IMR-90 (cell line): Measurements from ENCODE around the gene GDF9. TPM values are rescaled to one million over a fixed set of nuclear protein-coding genes. Genes with fewer than 3 reads are reported as not detected.

ENCODE experiments used
- ATAC-seq: fragments of 200-7000 bp; cut with Tn5 transposase; 2 replicates; pipeline ENCODE4 v1.9.1; 2020; ENCODE audit warnings: low read depth, mild to moderate bottlenecking, moderate library complexity
- BruUV-seq: library from RNA; stranded (reverse); fragments of 400-500 nt; replicated peaks from 2 replicates; lab custom pipeline; 2021; lab: Mats Ljungman, UMichigan
- CTCF ChIA-PET: fragments of 300-600 bp; formaldehyde crosslinking; extraction: SDS; loops from one replicate; lab custom pipeline; 2021; ENCODE audit warnings: antibody characterized with exemption; lab: Yijun Ruan, JAX
- POLR2A ChIA-PET: fragments of 300-600 bp; sonication (Branson Sonifier 250); formaldehyde crosslinking; loops from one replicate; lab custom pipeline; 2022; ENCODE audit warnings: antibody characterized with exemption; ENCODE audit not compliant: unreplicated experiment; lab: Charles Lee
- DNase-seq: peaks from one replicate; pipeline ENCODE4 v3.0.0; 2013
- H2AFZ ChIP-seq: replicated peaks from 2 replicates; pipeline ENCODE3; 2013; ENCODE audit warnings: low read length, mild to moderate bottlenecking; ENCODE audit not compliant: poor library complexity
- H2AK5ac ChIP-seq: 2 replicates; pipeline ENCODE4 v1.6.1; 2013; ENCODE audit warnings: low read depth, low read length, inconsistent platforms
- H2AK9ac ChIP-seq: replicated peaks from 2 replicates; pipeline ENCODE3; 2013; ENCODE audit warnings: mild to moderate bottlenecking, low read depth, low read length, moderate library complexity; ENCODE audit not compliant: poor library complexity
- H2BK120ac ChIP-seq: 2 replicates; pipeline ENCODE4 v1.6.1; 2013; ENCODE audit warnings: low read depth, low read length, inconsistent platforms
- H2BK15ac ChIP-seq: 3 replicates; pipeline ENCODE4 v1.6.1; 2013; ENCODE audit warnings: low read depth, low read length, inconsistent platforms
- H2BK20ac ChIP-seq: 2 replicates; pipeline ENCODE4 v1.6.1; 2013; ENCODE audit warnings: low read depth, mild to moderate bottlenecking, inconsistent platforms, low read length, moderate library complexity
- H2BK5ac ChIP-seq: 2 replicates; pipeline ENCODE4 v1.6.1; 2013; ENCODE audit warnings: mild to moderate bottlenecking, low read depth, low read length, inconsistent platforms; ENCODE audit not compliant: poor library complexity, severe bottlenecking
- H3K14ac ChIP-seq: replicated peaks from 2 replicates; pipeline ENCODE4 v1.6.1; 2013; ENCODE audit warnings: low read depth, low read length, inconsistent platforms
- H3K18ac ChIP-seq: 2 replicates; pipeline ENCODE4 v1.6.1; 2013; ENCODE audit warnings: low read depth, low read length, control low read depth
- H3K23ac ChIP-seq: 2 replicates; pipeline ENCODE4 v1.6.1; 2013; ENCODE audit warnings: low read depth, low read length, inconsistent platforms
- H3K27ac ChIP-seq: 2 replicates; pipeline ENCODE4 v1.5.1; 2013; ENCODE audit warnings: mild to moderate bottlenecking, control low read depth, low read length; ENCODE audit not compliant: insufficient read depth
- H3K27me3 ChIP-seq: 2 replicates; pipeline ENCODE4 v1.6.1; 2013; ENCODE audit warnings: low read length; ENCODE audit not compliant: control insufficient read depth, insufficient read depth
- H3K36me3 ChIP-seq: 2 replicates; pipeline ENCODE4 v1.6.1; 2013; ENCODE audit warnings: low read length, mixed read lengths; ENCODE audit not compliant: control insufficient read depth, insufficient read depth
- H3K4ac ChIP-seq: 2 replicates; pipeline ENCODE4 v1.6.1; 2013; ENCODE audit warnings: low read depth, low read length, inconsistent platforms
- H3K4me1 ChIP-seq: 2 replicates; pipeline ENCODE4 v1.6.1; 2013; ENCODE audit warnings: low read length, mixed read lengths; ENCODE audit not compliant: control insufficient read depth, insufficient read depth
- H3K4me2 ChIP-seq: 2 replicates; pipeline ENCODE4 v1.6.1; 2013; ENCODE audit warnings: low read depth, mild to moderate bottlenecking, control low read depth, low read length, moderate library complexity
- H3K4me3 ChIP-seq: 2 replicates; pipeline ENCODE4 v1.5.1; 2013; ENCODE audit warnings: low read depth, mild to moderate bottlenecking, control low read depth, low read length, moderate library complexity; ENCODE audit not compliant: insufficient read depth
- H3K56ac ChIP-seq: 2 replicates; pipeline ENCODE4 v1.6.1; 2013; ENCODE audit warnings: low read length, inconsistent platforms; ENCODE audit not compliant: insufficient read depth; ENCODE audit errors: extremely low read depth
- H3K79me1 ChIP-seq, 2 experiments: 2 replicates each; pipeline ENCODE4 v1.6.1; 2013; ENCODE audit warnings: low read length in 2 of 2, inconsistent platforms in 1 of 2, low read depth in 1 of 2
- H3K9ac ChIP-seq: 2 replicates; pipeline ENCODE4 v1.6.1; 2013; ENCODE audit warnings: low read depth, low read length, control low read depth
- H3K9me1 ChIP-seq: 2 replicates; pipeline ENCODE4 v1.6.1; 2013; ENCODE audit warnings: low read length, inconsistent platforms; ENCODE audit not compliant: insufficient read depth
- H3K9me3 ChIP-seq: 2 replicates; pipeline ENCODE4 v1.6.1; 2013; ENCODE audit warnings: low read length; ENCODE audit not compliant: control insufficient read depth, insufficient read depth
- H4K20me1 ChIP-seq: 2 replicates; pipeline ENCODE4 v1.6.1; 2013; ENCODE audit warnings: low read length, inconsistent platforms; ENCODE audit not compliant: insufficient read depth
- H4K5ac ChIP-seq: 2 replicates; pipeline ENCODE4 v1.6.1; 2013; ENCODE audit warnings: mild to moderate bottlenecking, low read depth, low read length, control low read depth
- H4K8ac ChIP-seq, 2 experiments: 2 replicates each; pipeline ENCODE4 v1.6.1; 2013; ENCODE audit warnings: low read depth in 2 of 2, low read length in 2 of 2, control low read depth in 1 of 2, inconsistent platforms in 1 of 2
- H4K91ac ChIP-seq: 2 replicates; pipeline ENCODE4 v1.6.1; 2013; ENCODE audit warnings: low read depth, low read length, inconsistent platforms; ENCODE audit not compliant: insufficient read depth
- POLR2A ChIP-seq: IDR thresholded peaks from 2 replicates; pipeline ENCODE4 v1.6.1; 2012; ENCODE audit warnings: mild to moderate bottlenecking, low read depth, low read length
- RCOR1 ChIP-seq: IDR thresholded peaks from 2 replicates; pipeline ENCODE4 v1.6.1; 2012; ENCODE audit warnings: mild to moderate bottlenecking, low read length, improper control_type of control experiment; ENCODE audit not compliant: insufficient replicate concordance
- WGBS, 2 experiments: methylation state at CpG; one replicate each; pipeline versions ENCODE4 v1.1.5 to v1.1.7; 2013; ENCODE audit warnings: missing lambda C conversion rate in 2 of 2; ENCODE audit not compliant: insufficient read length in 1 of 2; ENCODE audit errors: extremely low coverage in 2 of 2; 5-methylcytosine and 5-hydroxymethylcytosine counted together
- dilution Hi-C: fragments of 300-500 bp; cut with HindIII; formaldehyde crosslinking; loops from one replicate; pipeline ENCODE4 v1.14.3; 2018; ENCODE audit warnings: low sequenced_read_pairs; ENCODE audit not compliant: unreplicated experiment
- in situ Hi-C: fragments of 300-500 bp; cut with MboI; formaldehyde crosslinking; loops from 3 replicates; pipeline ENCODE4 v1.14.3; 2019; ENCODE audit warnings: low sequenced_read_pairs, inconsistent platforms, mixed read lengths
- intact Hi-C: fragments of 100-400 bp; cut with micrococcal nuclease; formaldehyde crosslinking; loops from 2 replicates; pipeline ENCODE4 v1.10.0; 2022
- polyA plus RNA-seq, 3 experiments: library from polyadenylated mRNA; depleted of rRNA; stranded (reverse); fragments of >200 nt; gene quantifications; 2 replicates each; pipeline ENCODE4 v1.2.3, GENCODE V29; 2012; ENCODE audit warnings: low replicate concordance in 1 of 3
- total RNA-seq: library from RNA; depleted of rRNA; stranded (reverse); fragments of >200 nt; gene quantifications from 2 replicates; pipeline ENCODE4 v1.2.3, GENCODE V29; 2012

The GDF9 gene
- total and polyA plus RNA-seq, 2 of the 4 experiments (the other 2 are of a cell fraction): 0.18 to 0.21 TPM

GRCh38 chr5:132867046-132867451 lies 780 bp upstream of the GDF9 start:
- Histone ChIP-seq H3K23ac (peak overlapping the region; percentile 74), H3K9ac (peak overlapping the region; percentile 83), H3K4me1 (peaks cover 3% of the 10 kb centered on the region; the same call in 1 of the 2 replicates), H2BK20ac (no peak overlapping the region), H3K14ac (peak overlapping the region; percentile 48; the same call in 1 of the 2 replicates), H3K9me3 (no peaks in the 10 kb centered on the region), H2BK15ac (no peak overlapping the region), H2AFZ (peak overlapping the region; percentile 97), H4K20me1 (peaks cover 13% of the 10 kb centered on the region; the same call in 1 of the 2 replicates), H3K56ac (peak overlapping the region; percentile 62), H2BK5ac (peak overlapping the region; percentile 66), H3K4me2 (peak overlapping the region; percentile 100), H2AK9ac (peak overlapping the region; percentile 97), H3K79me1 (peaks cover 9 to 34% of the 10 kb centered on the region in 2 experiments), H3K4ac (peak overlapping the region; percentile 75), H4K91ac (0 out of 2 replicates have a peak overlapping the region, but pooled peaks have one; percentile 24), H3K9me1 (peaks cover 9% of the 10 kb centered on the region), H3K27ac (peak overlapping the region; percentile 73), H4K5ac (peak overlapping the region; percentile 33; the same call in 1 of the 2 replicates), H4K8ac (peak overlapping the region; percentile 22 to 28; a peak in 3 of 4 replicates), H3K18ac (no peak overlapping the region), H2AK5ac (peak overlapping the region; percentile 69), H3K27me3 (no peaks in the 10 kb centered on the region), H2BK120ac (no peak overlapping the region), H3K4me3 (peak overlapping the region; percentile 81), H3K36me3 (peaks cover 19% of the 10 kb centered on the region)
- ATAC-seq (no peak), DNase-seq (no peak)
- CTCF ChIA-PET: interaction anchor here (1.5 kb wide), 1 partner anchor 11 kb away, joined by 7 read pairs; no protein-coding TSS in a partner anchor
- TF ChIP-seq POLR2A: peak; percentile 26; the same call in 1 of the 2 replicates
- no peak for TF ChIP-seq RCOR1
- in situ Hi-C loops (no loop called here), intact Hi-C loops (loop anchor here (5.0 kb wide), 1 partner anchor 360 kb away; no protein-coding TSS in a partner anchor), dilution Hi-C loops (no loop called here)
- 0% methylated on average over 1 of the region's 13 CpGs; no CpG with 5 or more reads in 1 of the 2 experiments for WGBS, 2 experiments
- POLR2A ChIA-PET: interaction anchor here (1.4 kb wide), 1 partner anchor 86 kb away, joined by 4 read pairs; no protein-coding TSS in a partner anchor
- TSS peak; percentile 92 for BruUV-seq
